GM12801 (cell line): ENCODE results near the gene IBA57.

ENCODE experiments used
- CTCF ChIP-seq: IDR thresholded peaks from one replicate; pipeline ENCODE4 v1.5.1; 2011; ENCODE audit warnings: control low read depth; ENCODE audit not compliant: insufficient read length; ENCODE audit errors: extremely low read depth

IBA57 gene

GRCh38 chr1:228197555-228198147 is 32.0 kb downstream of the IBA57 start:
- no peak for TF ChIP-seq CTCF

- no peak for TF ChIP-seq CTCF
Measured at GRCh38 chr1:228198977-228199590, 33.5 kb downstream of the IBA57 start.

GRCh38 chr1:228204958-228205357 is 39.4 kb downstream of the IBA57 start:
- no peak for TF ChIP-seq CTCF

GRCh38 chr1:228205526-228206436 is 40.2 kb downstream of the IBA57 start:
- no peak for TF ChIP-seq CTCF

- TF ChIP-seq CTCF, result no peak
Measured at GRCh38 chr1:228206582-228207351, 41.2 kb downstream of the IBA57 start.

- TF ChIP-seq CTCF, result no peak
Measured at GRCh38 chr1:228207381-228207810, 41.8 kb downstream of the IBA57 start.
